B cell (primary cell): ENCODE measurements around the gene PNKD. TPM values are rescaled to one million over a fixed set of nuclear protein-coding genes. Genes with fewer than 3 reads are reported as not detected.

Experiments used
- ATAC-seq: fragments of 200-7000 bp; cut with Tn5 transposase; one replicate; pipeline ENCODE4 v1.10.0; 2021; ENCODE audit warnings: low read depth, mild to moderate bottlenecking, moderate number of reproducible peaks, moderate library complexity
- CTCF ChIA-PET: fragments of 350-600 bp; sonication (Branson Sonifier 250); formaldehyde crosslinking; loops from one replicate; lab custom pipeline; 2021; ENCODE audit warnings: antibody characterized with exemption, inconsistent platforms; lab: Charles Lee
- POLR2A ChIA-PET: fragments of 350-600 bp; sonication (Branson Sonifier 250); formaldehyde crosslinking; loops from one replicate; lab custom pipeline; 2021; ENCODE audit warnings: antibody characterized with exemption; lab: Charles Lee
- DNase-seq: peaks from one replicate; pipeline ENCODE4 v3.0.0; 2013
- H2AFZ ChIP-seq: 2 replicates; pipeline ENCODE4 v1.6.1; 2012; ENCODE audit warnings: mild to moderate bottlenecking, low read depth, low read length; ENCODE audit not compliant: insufficient read depth, poor library complexity, severe bottlenecking
- H3K27ac ChIP-seq, 2 donors: 1 replicate in 1 of 2; 2 replicates in 1 of 2; pipeline ENCODE4 v1.5.1; 2012 to 2013; ENCODE audit warnings: low read length in 2 of 2, mild to moderate bottlenecking in 2 of 2, moderate library complexity in 1 of 2
- H3K27me3 ChIP-seq, 4 experiments: fragments of 200-600 bp in 1 of 4; sonication (generic) in 1 of 4; replicated peaks in 1 of 4; 1 replicate in 2 of 4; 2 replicates in 2 of 4; pipeline versions ENCODE4 v1.6.1 to v1.7.0; 2013 to 2016; ENCODE audit warnings: low read length in 3 of 4, mild to moderate bottlenecking in 2 of 4, mixed read lengths in 1 of 4, moderate library complexity in 1 of 4; ENCODE audit not compliant: insufficient read depth in 4 of 4, control insufficient read depth in 3 of 4; ENCODE audit errors: control extremely low read depth in 1 of 4
- H3K36me3 ChIP-seq, 2 experiments: replicated peaks in 1 of 2; 1 replicate in 1 of 2; 2 replicates in 1 of 2; pipeline versions ENCODE4 v1.6.1 to v1.7.1; 2013; ENCODE audit warnings: low read length in 1 of 2; ENCODE audit not compliant: insufficient read depth in 2 of 2, control insufficient read depth in 1 of 2; ENCODE audit errors: control extremely low read depth in 1 of 2, extremely low read depth in 1 of 2
- H3K4me1 ChIP-seq, 2 donors: fragments of 200-600 bp in 1 of 2; sonication (generic) in 1 of 2; 1 replicate in 1 of 2; 2 replicates in 1 of 2; pipeline versions ENCODE4 v1.5.1 to v1.6.1; 2013 to 2017; ENCODE audit warnings: low read length in 2 of 2; ENCODE audit not compliant: control insufficient read depth in 2 of 2, insufficient read depth in 2 of 2
- H3K4me2 ChIP-seq: replicated peaks from 2 replicates; pipeline ENCODE3; 2012; ENCODE audit warnings: mild to moderate bottlenecking, low read depth, low read length; ENCODE audit not compliant: poor library complexity, severe bottlenecking
- H3K4me3 ChIP-seq, 5 experiments: fragments of 200-600 bp in 1 of 5; sonication (generic) in 1 of 5; 1 replicate in 3 of 5; 2 replicates in 2 of 5; pipeline versions ENCODE4 v1.5.1 to v1.7.0; 2011 to 2016; ENCODE audit warnings: low read length in 4 of 5, mild to moderate bottlenecking in 4 of 5, low read depth in 2 of 5, control low read depth in 1 of 5, moderate library complexity in 1 of 5; ENCODE audit not compliant: insufficient read depth in 1 of 5; ENCODE audit errors: control extremely low read depth in 1 of 5, extremely low read depth in 1 of 5
- H3K79me2 ChIP-seq: fragments of 200-600 bp; sonication (generic); one replicate; pipeline ENCODE4 v1.6.0; 2016; ENCODE audit warnings: low read length; ENCODE audit not compliant: control insufficient read depth, insufficient read depth
- H3K9ac ChIP-seq: fragments of 200-600 bp; sonication (generic); 2 replicates; pipeline ENCODE4 v1.6.1; 2017; ENCODE audit warnings: mild to moderate bottlenecking, low read length, moderate library complexity
- H3K9me3 ChIP-seq, 3 donors: one replicate each; pipeline versions ENCODE4 v1.6.1 to v1.7.1; 2013; ENCODE audit warnings: low read length in 2 of 3; ENCODE audit not compliant: control insufficient read depth in 2 of 3, insufficient read depth in 1 of 3; ENCODE audit errors: control extremely low read depth in 1 of 3
- H4K20me1 ChIP-seq: 2 replicates; pipeline ENCODE4 v1.6.0; 2012; ENCODE audit warnings: mild to moderate bottlenecking, low read length; ENCODE audit not compliant: insufficient read depth, control insufficient read depth, poor library complexity, severe bottlenecking
- H3K27ac Mint-ChIP-seq: one replicate; pipeline ENCODE4 v1.8.0; 2021; ENCODE audit warnings: mixed read lengths
- H3K27me3 Mint-ChIP-seq: one replicate; pipeline ENCODE4 v1.8.0; 2021; ENCODE audit warnings: mixed read lengths
- H3K4me1 Mint-ChIP-seq: one replicate; pipeline ENCODE4 v1.8.0; 2021; ENCODE audit warnings: mixed read lengths
- H3K4me3 Mint-ChIP-seq: one replicate; pipeline ENCODE4 v1.8.0; 2021; ENCODE audit warnings: mixed read lengths
- H3K9me3 Mint-ChIP-seq: one replicate; pipeline ENCODE4 v1.8.0; 2022; ENCODE audit warnings: mixed read lengths; ENCODE audit not compliant: insufficient read depth
- CTCF ChIP-seq: fragments of 200-600 bp; IDR thresholded peaks from one replicate; pipeline ENCODE4 v1.8.0; 2022; ENCODE audit warnings: antibody characterized with exemption, mild to moderate bottlenecking
- EZH2 ChIP-seq: IDR thresholded peaks from 2 replicates; pipeline ENCODE4 v1.6.1; 2012; ENCODE audit warnings: borderline replicate concordance, low read depth, mild to moderate bottlenecking, moderate library complexity, low read length; ENCODE audit not compliant: insufficient read depth, poor library complexity, severe bottlenecking
- WGBS: methylation state at CpG from one replicate; pipeline ENCODE4 v1.1.5; 2013; ENCODE audit warnings: missing lambda C conversion rate; ENCODE audit not compliant: insufficient coverage; 5-methylcytosine and 5-hydroxymethylcytosine counted together
- intact Hi-C: fragments of 100-400 bp; cut with micrococcal nuclease; formaldehyde crosslinking; loops from one replicate; pipeline ENCODE4 v1.10.0; 2022
- polyA plus RNA-seq: library from polyadenylated mRNA; depleted of rRNA; stranded (reverse); fragments of >200 nt; gene quantifications from 2 replicates; pipeline ENCODE4 v1.2.3, GENCODE V29; 2012
- total RNA-seq, 2 donors: library from RNA; stranded (reverse); fragments of 120-200 nt in 1 of 2; gene quantifications; 1 replicate in 1 of 2; 2 replicates in 1 of 2; pipeline versions ENCODE4 v1.2.3 to v1.2.4, GENCODE V29; 2013 to 2022

The PNKD gene
- total and polyA plus RNA-seq, 2 donors (not counting 1 experiment from before 2014, with no cell fraction given), result 29.7 to 55.8 TPM

- Histone ChIP-seq H3K4me1 (peaks cover 3 to 6% of the 10 kb centered on the region in 2 donors), H3K79me2 (no peaks in the 10 kb centered on the region), H2AFZ (peak overlapping the region; percentile 23), H3K4me2 (no peak overlapping the region), H4K20me1 (no peaks in the 10 kb centered on the region), H3K4me3 (no peak overlapping the region), H3K27ac (no peak overlapping the region), H3K27me3 (no peaks in the 10 kb centered on the region), H3K9ac (no peak overlapping the region), H3K9me3 (no peaks in the 10 kb centered on the region), H3K36me3 (no peaks in the 10 kb centered on the region)
- Mint-ChIP-seq H3K27ac (no peak overlapping the region), H3K4me1 (peaks cover 7% of the 10 kb centered on the region), H3K27me3 (no peaks in the 10 kb centered on the region), H3K9me3 (no peaks in the 10 kb centered on the region), H3K4me3 (no peak overlapping the region)
- TF ChIP-seq EZH2 (no peak), CTCF (peak; percentile 90)
- 0% methylated on average over 5 of the region's 9 CpGs for WGBS
- POLR2A ChIA-PET, result interaction anchor here (0.5 to 1.1 kb wide), 3 partner anchors 8 to 55 kb away, joined by 3 to 5 read pairs (median 4); partner anchors contain the start of gene CATIP
- ATAC-seq (peak; percentile 94), DNase-seq (peak; percentile 90)
- CTCF ChIA-PET, result interaction anchor here (0.6 to 4.4 kb wide), 20 partner anchors 8 to 546 kb away, joined by 3 to 84 read pairs (median 6); partner anchors contain the start of genes AAMP, CATIP, PNKD and TMBIM1
- intact Hi-C loops, result loop anchor here (1.0 to 5.0 kb wide), 5 partner anchors 9 to 546 kb away; partner anchors contain the start of gene TMBIM1
Measured at GRCh38 chr2:218301176-218301819, 31.0 kb downstream of the PNKD start.

- Mint-ChIP-seq H3K27me3 (no peaks in the 10 kb centered on the region), H3K9me3 (no peaks in the 10 kb centered on the region), H3K27ac (no peak overlapping the region), H3K4me1 (peaks cover 6% of the 10 kb centered on the region), H3K4me3 (no peak overlapping the region)
- H3K4me1 ChIP-seq, result peaks cover 3 to 6% of the 10 kb centered on the region in 2 donors
- H3K79me2 ChIP-seq, result no peaks in the 10 kb centered on the region
- H3K4me3 ChIP-seq, result no peak overlapping the region
- DNase-seq, result no peak
- no peaks in the 10 kb centered on the region for H3K36me3 ChIP-seq
- no peaks in the 10 kb centered on the region for H4K20me1 ChIP-seq
- H2AFZ ChIP-seq, result no peak overlapping the region
- intact Hi-C loops, result no loop called here
- H3K9ac ChIP-seq, result no peak overlapping the region
- no peaks in the 10 kb centered on the region for H3K27me3 ChIP-seq
- no peaks in the 10 kb centered on the region for H3K9me3 ChIP-seq
- H3K4me2 ChIP-seq, result no peak overlapping the region
- CTCF ChIA-PET, result no interaction called here
- no peak overlapping the region for H3K27ac ChIP-seq
- TF ChIP-seq CTCF, result no peak
- no peak for TF ChIP-seq EZH2
- POLR2A ChIA-PET, result no interaction called here
- 100% methylated on average over 3 of the region's 5 CpGs for WGBS
- ATAC-seq, result no peak
Measured at GRCh38 chr2:218305383-218305782, 35.1 kb downstream of the PNKD start.
